ENCODE measurements around the gene TAC3.
A peak's percentile ranks its signal among the peaks of the same experiment; 100 is the strongest.
"Not testable (repeated sequence)": the region's sequence is repeated elsewhere in the genome, so short reads cannot be mapped to it uniquely, and the experiment has no call there.

TAC3 gene

GRCh38 chr12:57033431-57033830 is 17.1 kb upstream of the TAC3 start:
- no peak for DNase-seq (ENCODE audit: low spot score)

- no peak for DNase-seq (ENCODE audit: low spot score)
Observed at GRCh38 chr12:57031789-57032188, 15.5 kb upstream of the TAC3 start.

GRCh38 chr12:57031138-57031725 is 14.9 kb upstream of the TAC3 start:
- DNase-seq (ENCODE audit: low spot score) = no peak

- DNase-seq (ENCODE audit: low spot score) = no peak
Observed at GRCh38 chr12:57029457-57029856, 13.1 kb upstream of the TAC3 start.

GRCh38 chr12:57027805-57028153 is 11.4 kb upstream of the TAC3 start:
- DNase-seq (ENCODE audit: low spot score) = no peak

- no peak for DNase-seq (ENCODE audit: low spot score)
Observed at GRCh38 chr12:57027011-57027804, 10.9 kb upstream of the TAC3 start.

- no peak for DNase-seq (ENCODE audit: low spot score)
Observed at GRCh38 chr12:57025196-57025595, 8.9 kb upstream of the TAC3 start.

- not testable (repeated sequence) for DNase-seq (ENCODE audit: low spot score)
Observed at GRCh38 chr12:57022324-57022723, 6.0 kb upstream of the TAC3 start.

- no peak for DNase-seq (ENCODE audit: low spot score)
Observed at GRCh38 chr12:57019983-57020719, 3.8 kb upstream of the TAC3 start.

- no peak for DNase-seq (ENCODE audit: low spot score)
Observed at GRCh38 chr12:57018906-57019305, 2.6 kb upstream of the TAC3 start.

- not testable (repeated sequence) for DNase-seq (ENCODE audit: low spot score)
Observed at GRCh38 chr12:57018353-57018752, 2.0 kb upstream of the TAC3 start.

- DNase-seq (ENCODE audit: low spot score) = no peak
Observed at GRCh38 chr12:57012600-57013465, 3.5 kb downstream of the TAC3 start.

GRCh38 chr12:57011438-57012424 is 4.6 kb downstream of the TAC3 start:
- peak; percentile 46 for DNase-seq (ENCODE audit: low spot score)

GRCh38 chr12:57010627-57011247 is 5.6 kb downstream of the TAC3 start:
- no peak for DNase-seq (ENCODE audit: low spot score)

GRCh38 chr12:57009949-57010626 is 6.2 kb downstream of the TAC3 start:
- DNase-seq (ENCODE audit: low spot score) = no peak

GRCh38 chr12:57008178-57008577 is 8.2 kb downstream of the TAC3 start:
- DNase-seq (ENCODE audit: low spot score) = peak; percentile 65

GRCh38 chr12:57006809-57007475 is 9.4 kb downstream of the TAC3 start:
- DNase-seq (ENCODE audit: low spot score) = no peak

GRCh38 chr12:57005980-57006808 is 10.1 kb downstream of the TAC3 start, which contains the start of gene ZBTB39:
ZBTB39 (minus strand) TSS chr12:57006546; CDS start chr12:57004917, 1,629 bp downstream.
- DNase-seq (ENCODE audit: low spot score) = peak; percentile 67

Measured in activated CD4-positive, alpha-beta T cell treated with anti-CD3 and anti-CD28 coated beads, Interleukin-2, Interleukin-4, amounts not matched to agents 100 ng/mL and 50 ng/mL, durations not matched to agents 16 hours and 8 hours (primary cell).